Ovary (tissue), 9 donors: ENCODE results near the gene PNMA1. TPM values are rescaled to one million over a fixed set of nuclear protein-coding genes. Genes with fewer than 3 reads are reported as not detected.

ENCODE experiments used
- DNase-seq, 5 donors: peaks; one replicate each; pipeline ENCODE4 v3.0.0-alpha.2; 2019 to 2020
- H3K27ac ChIP-seq, 2 donors: fragments of 200-600 bp; one replicate each; pipeline versions ENCODE4 v1.5.1 to v1.8.0; 2019 to 2022
- H3K27me3 ChIP-seq: fragments of 200-600 bp; one replicate; pipeline ENCODE4 v1.8.0; 2022
- H3K36me3 ChIP-seq: fragments of 200-600 bp; sonication (generic); one replicate; pipeline ENCODE4 v1.5.1; 2019
- H3K4me1 ChIP-seq: one replicate; pipeline ENCODE4 v1.8.1; 2013; ENCODE audit warnings: mild to moderate bottlenecking, moderate library complexity; ENCODE audit not compliant: insufficient read depth
- H3K4me3 ChIP-seq: fragments of 200-600 bp; sonication (generic); one replicate; pipeline ENCODE4 v1.5.1; 2017
- H3K9me3 ChIP-seq, 2 donors: fragments of 200-600 bp in 1 of 2; sonication (generic) in 1 of 2; one replicate each; pipeline versions ENCODE4 v1.5.1 to v1.8.1; 2013 to 2019; ENCODE audit warnings: mild to moderate bottlenecking in 1 of 2, moderate library complexity in 1 of 2
- CTCF ChIP-seq, 3 donors: fragments of 450-650 bp in 2 of 3; fragments of 200-600 bp in 1 of 3; IDR thresholded peaks; one replicate each; pipeline versions ENCODE4 v1.5.1 to v1.8.0; 2016 to 2022; ENCODE audit warnings: antibody characterized with exemption in 3 of 3, mild to moderate bottlenecking in 1 of 3
- EP300 ChIP-seq: sonication (generic); formaldehyde crosslinking; IDR thresholded peaks from one replicate; pipeline ENCODE4 v1.6.1; 2017; ENCODE audit warnings: antibody characterized with exemption
- POLR2A ChIP-seq: fragments of 450-650 bp; IDR thresholded peaks from one replicate; pipeline ENCODE4 v1.6.1; 2017; ENCODE audit warnings: antibody characterized with exemption, mild to moderate bottlenecking, moderate library complexity
- WGBS, 3 donors: extraction: QIAGEN DNeasy Blood & Tissue Kit in 1 of 3; methylation state at CpG; one replicate each; pipeline versions ENCODE4 v1.1.5 to v1.1.7; 2013 to 2017; 5-methylcytosine and 5-hydroxymethylcytosine counted together
- intact Hi-C, 4 donors: fragments of 100-400 bp; cut with DNase I; formaldehyde crosslinking; loops; one replicate each; pipeline versions ENCODE4 v1.11.0 to v1.15.1; 2022 to 2023
- polyA plus RNA-seq, 2 donors: library from polyadenylated mRNA; stranded (reverse); fragments of 200-250 nt in 1 of 2; fragments of 350-450 nt in 1 of 2; fragmentation: Illumina TruSeq in 1 of 2; extraction: RNeasy Lipid Tissue Mini Kit (QIAGEN cat#74804) in 1 of 2; gene quantifications; one replicate each; pipeline ENCODE4 v1.2.3, GENCODE V29; 2013 to 2014
- total RNA-seq, 7 donors: library from RNA; depleted of rRNA in 2 of 7; stranded (reverse); fragments of >200 nt in 2 of 7; fragmentation: NEBNext Ultra II Directional in 3 of 7; extraction: Animal tissue kit (Norgen Biotek cat#: 25700) in 3 of 7; gene quantifications; one replicate each; pipeline versions ENCODE4 v1.1.0 to v1.2.4, GENCODE V29; 2016 to 2023
- donor health status: DM: no; HTN: no; CAD: no; lungs with moderate emphysema.
- donor health status: DM: no; HTN: no; CAD: no.
- donor health status: Bipolar disorder and iron deficiency.
- donor health status: DM: yes; HTN: yes; CAD: no.
- donor health status: DM: no; HTN: no; CAD: no.
- donor health status: DM: yes; HTN: yes; CAD: no.

Gene PNMA1
- total and polyA plus RNA-seq, 9 donors: 22.3 to 114 (median 84.2) TPM

GRCh38 chr14:73727166-73727565, 13.0 kb upstream of the PNMA1 start:
- intact Hi-C loops: loop anchor here in 2 of 4 donors (5.0 kb wide), 2 partner anchors 90 to 95 kb away; no protein-coding TSS in a partner anchor
- Histone ChIP-seq H3K9me3 (no peaks in the 10 kb centered on the region), H3K27ac (no peak overlapping the region), H3K4me3 (no peak overlapping the region), H3K27me3 (no peaks in the 10 kb centered on the region), H3K4me1 (peaks cover 16% of the 10 kb centered on the region), H3K36me3 (no peaks in the 10 kb centered on the region)
- DNase-seq: peak in 1 of 5 donors; percentile 25
- no peak for TF ChIP-seq EP300
- TF ChIP-seq POLR2A: no peak
- no peak for TF ChIP-seq CTCF (IDR thresholded peaks at IDR 0.05)
- 71 to 81% (median 79%) methylated on average over 7 of the region's 7 CpGs for WGBS, 3 donors

GRCh38 chr14:73726025-73726961, 12.1 kb upstream of the PNMA1 start:
- Histone ChIP-seq H3K4me1 (peaks cover 15% of the 10 kb centered on the region), H3K9me3 (no peaks in the 10 kb centered on the region), H3K36me3 (no peaks in the 10 kb centered on the region), H3K27ac (peak overlapping the region in 1 of 2 donors; percentile 66), H3K4me3 (no peak overlapping the region), H3K27me3 (no peaks in the 10 kb centered on the region)
- 49 to 56% (median 51%) methylated on average over 14 of the region's 14 CpGs for WGBS, 3 donors
- peak in 2 of 5 donors; percentile 30 to 36 for DNase-seq
- intact Hi-C loops: loop anchor here in 2 of 4 donors (5.0 kb wide), 2 partner anchors 91 to 96 kb away; no protein-coding TSS in a partner anchor
- TF ChIP-seq POLR2A (no peak), EP300 (no peak), CTCF (IDR thresholded peaks at IDR 0.05) (no peak)

- TF ChIP-seq EP300 (no peak), POLR2A (no peak), CTCF (IDR thresholded peaks at IDR 0.05) (no peak)
- Histone ChIP-seq H3K27ac (peak overlapping the region in 1 of 2 donors; percentile 66), H3K4me3 (no peak overlapping the region), H3K4me1 (peaks cover 10% of the 10 kb centered on the region), H3K36me3 (no peaks in the 10 kb centered on the region), H3K27me3 (no peaks in the 10 kb centered on the region), H3K9me3 (no peaks in the 10 kb centered on the region)
- peak in 3 of 5 donors; percentile 40 to 51 (median 42) for DNase-seq
- 70 to 79% (median 71%) methylated on average over 8 of the region's 8 CpGs for WGBS, 3 donors
- intact Hi-C loops: loop anchor here in 2 of 4 donors (5.0 kb wide), 2 partner anchors 92 to 97 kb away; no protein-coding TSS in a partner anchor
Observed at GRCh38 chr14:73725116-73726024, 11.2 kb upstream of the PNMA1 start.

GRCh38 chr14:73724696-73725095, 10.5 kb upstream of the PNMA1 start:
- Histone ChIP-seq H3K9me3 (no peaks in the 10 kb centered on the region), H3K4me3 (no peak overlapping the region), H3K27ac (peak overlapping the region; percentile 46 to 66), H3K4me1 (peaks cover 10% of the 10 kb centered on the region), H3K36me3 (no peaks in the 10 kb centered on the region), H3K27me3 (no peaks in the 10 kb centered on the region)
- DNase-seq: peak in 2 of 5 donors; percentile 19
- TF ChIP-seq POLR2A (no peak), EP300 (no peak), CTCF (IDR thresholded peaks at IDR 0.05) (no peak)
- intact Hi-C loops: loop anchor here in 2 of 4 donors (5.0 kb wide), 2 partner anchors 93 to 98 kb away; no protein-coding TSS in a partner anchor
- 76 to 79% (median 78%) methylated on average over 2 of the region's 2 CpGs for whole genome bisulfite sequencing, 3 donors
